C4-2B (cell line): ENCODE data around the gene TNNI3K.
"Not testable (repeated sequence)": the region's sequence is repeated elsewhere in the genome, so short reads cannot be mapped to it uniquely, and the experiment has no call there.

Experiments
- H3K27ac ChIP-seq: fragments of 450-650 bp; 2 replicates; pipeline ENCODE4 v1.5.1; 2017
- ZFX ChIP-seq: fragments of 450-650 bp; IDR thresholded peaks from 2 replicates; pipeline ENCODE4 v1.6.1; 2017
- TF ChIP-seq, protein P1 (sequence below): fragments of 450-650 bp; conservative IDR thresholded peaks from 2 replicates; pipeline ENCODE4 v1.5.1; 2017; ENCODE audit warnings: mild to moderate bottlenecking

TNNI3K gene

DNA sequence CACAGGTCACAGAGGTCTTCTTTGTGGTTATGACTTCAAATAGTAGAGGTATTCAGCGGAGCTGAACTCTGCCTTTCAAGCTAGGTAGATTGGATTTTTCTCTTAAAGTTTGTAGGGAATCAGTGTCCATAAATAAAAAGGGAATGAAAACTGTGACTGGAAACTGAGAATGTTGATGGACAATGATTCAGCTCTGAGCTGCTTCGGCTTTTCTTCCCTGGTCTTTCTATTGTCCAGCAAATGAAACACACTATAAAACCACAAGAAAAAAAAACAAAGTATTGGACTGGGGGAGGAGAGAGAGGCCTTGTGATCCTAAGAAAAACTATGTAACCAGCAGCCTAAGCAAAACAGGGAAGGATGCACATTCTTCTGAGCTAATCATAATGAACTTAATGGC, 11.1 kb downstream of the TNNI3K start:
- no peak for TF ChIP-seq ZFX
- TF ChIP-seq, protein P1, sequence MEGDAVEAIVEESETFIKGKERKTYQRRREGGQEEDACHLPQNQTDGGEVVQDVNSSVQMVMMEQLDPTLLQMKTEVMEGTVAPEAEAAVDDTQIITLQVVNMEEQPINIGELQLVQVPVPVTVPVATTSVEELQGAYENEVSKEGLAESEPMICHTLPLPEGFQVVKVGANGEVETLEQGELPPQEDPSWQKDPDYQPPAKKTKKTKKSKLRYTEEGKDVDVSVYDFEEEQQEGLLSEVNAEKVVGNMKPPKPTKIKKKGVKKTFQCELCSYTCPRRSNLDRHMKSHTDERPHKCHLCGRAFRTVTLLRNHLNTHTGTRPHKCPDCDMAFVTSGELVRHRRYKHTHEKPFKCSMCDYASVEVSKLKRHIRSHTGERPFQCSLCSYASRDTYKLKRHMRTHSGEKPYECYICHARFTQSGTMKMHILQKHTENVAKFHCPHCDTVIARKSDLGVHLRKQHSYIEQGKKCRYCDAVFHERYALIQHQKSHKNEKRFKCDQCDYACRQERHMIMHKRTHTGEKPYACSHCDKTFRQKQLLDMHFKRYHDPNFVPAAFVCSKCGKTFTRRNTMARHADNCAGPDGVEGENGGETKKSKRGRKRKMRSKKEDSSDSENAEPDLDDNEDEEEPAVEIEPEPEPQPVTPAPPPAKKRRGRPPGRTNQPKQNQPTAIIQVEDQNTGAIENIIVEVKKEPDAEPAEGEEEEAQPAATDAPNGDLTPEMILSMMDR: no peak
- no peak overlapping the region for H3K27ac ChIP-seq

DNA sequence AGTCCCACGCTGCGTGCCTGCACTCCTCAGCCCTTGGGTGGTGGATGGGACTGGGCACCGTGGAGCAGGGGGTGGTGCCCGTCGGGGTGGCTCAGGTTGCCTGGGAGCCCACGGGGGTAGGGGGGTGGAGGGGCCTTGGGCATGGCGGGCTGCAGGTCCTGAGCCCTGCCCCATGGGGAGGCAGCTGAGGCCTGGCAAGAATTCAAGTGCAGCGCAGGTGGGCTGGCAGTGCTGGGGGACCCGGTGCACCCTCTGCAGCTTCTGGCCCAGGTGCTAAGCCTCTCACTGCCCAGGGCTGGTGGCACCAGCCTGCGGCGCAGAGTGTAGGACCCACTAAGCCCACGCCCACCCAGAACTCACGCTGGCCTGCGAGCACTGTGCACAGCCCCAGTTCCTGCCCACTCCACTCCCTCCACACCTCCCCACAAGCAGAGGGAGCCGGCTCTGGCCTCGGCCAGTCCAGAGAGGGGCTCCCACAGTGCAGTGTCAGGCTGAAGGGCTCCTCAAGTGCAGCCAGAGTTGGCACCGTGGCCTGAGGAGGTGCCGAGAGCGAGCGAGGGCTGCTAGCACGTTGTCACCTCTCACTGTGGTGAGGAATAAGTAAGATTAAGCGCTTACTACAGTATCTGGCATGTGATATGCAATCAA, 12.8 kb downstream of the TNNI3K start:
- H3K27ac ChIP-seq: no peak overlapping the region
- TF ChIP-seq ZFX: no peak
- TF ChIP-seq, protein P1: no peak

DNA sequence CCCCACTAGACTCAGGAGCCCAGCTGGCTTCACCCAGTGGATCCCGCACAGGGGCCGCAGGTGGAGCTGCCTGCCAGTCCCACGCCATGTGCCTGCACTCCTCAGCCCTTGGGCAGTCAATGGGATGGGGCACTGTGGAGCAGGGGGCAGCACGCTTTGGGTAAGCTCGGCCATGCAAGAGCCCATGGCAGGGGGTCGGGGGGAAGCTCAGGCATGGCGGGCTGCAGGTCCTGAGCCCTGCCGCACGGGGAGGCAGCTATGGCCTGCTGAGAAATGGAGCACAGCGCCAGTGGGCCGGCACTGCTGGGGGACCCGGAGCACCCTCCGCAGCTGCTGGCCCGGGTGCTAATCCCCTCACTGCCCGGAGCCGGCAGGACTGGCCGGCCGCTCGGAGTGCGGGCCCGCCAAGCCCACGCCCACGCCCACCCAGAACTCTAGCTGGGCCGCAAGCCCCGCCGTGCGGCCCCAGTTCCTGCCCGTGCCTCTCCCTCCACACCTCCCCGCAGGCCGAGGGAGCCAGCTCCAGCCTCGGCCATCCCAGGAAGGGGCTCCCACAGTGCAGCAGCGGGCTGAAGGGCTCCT, 18.1 kb downstream of the TNNI3K start:
- not testable (repeated sequence) for H3K27ac ChIP-seq

DNA sequence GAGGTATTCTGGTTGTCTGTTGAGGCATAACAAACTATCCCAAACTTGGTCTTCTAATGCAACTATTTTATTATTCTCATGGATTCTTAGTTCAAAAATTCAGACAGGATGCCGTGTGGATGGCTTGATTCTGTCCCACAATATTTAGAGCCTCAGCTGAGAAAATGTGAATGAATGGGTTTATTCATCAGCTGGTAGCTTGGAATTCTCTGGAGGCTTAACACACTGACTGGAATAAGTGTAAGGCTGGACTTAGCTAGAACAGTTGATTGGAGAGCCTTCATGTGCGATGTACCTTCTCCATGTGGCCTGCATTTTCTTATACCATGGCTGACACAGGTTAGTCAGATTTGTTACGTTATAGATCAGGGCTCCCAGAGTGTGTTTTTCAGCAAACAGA, 30.8 kb downstream of the TNNI3K start:
- no peak overlapping the region for H3K27ac ChIP-seq
- TF ChIP-seq ZFX: no peak
- TF ChIP-seq, protein P1: no peak

DNA sequence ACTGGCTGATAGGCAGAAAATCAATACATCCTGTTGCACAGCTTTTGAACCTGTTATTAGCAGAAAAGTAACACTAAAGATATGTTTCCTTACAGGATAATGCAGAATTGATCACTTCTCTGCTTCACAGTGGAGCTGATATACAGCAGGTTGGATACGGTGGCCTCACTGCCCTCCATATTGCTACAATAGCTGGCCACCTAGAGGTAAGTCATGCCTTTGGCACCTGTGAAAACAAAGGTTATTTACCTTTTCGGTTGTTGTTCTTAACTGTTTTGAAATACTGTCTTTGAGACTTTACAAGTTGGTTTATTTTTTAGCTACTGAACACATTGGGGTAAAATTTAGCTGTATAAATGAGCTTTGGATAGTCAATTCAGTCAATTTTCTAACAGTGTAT, 36.3 kb downstream of the TNNI3K start:
- TF ChIP-seq, protein P1: peak; percentile 15; the same call in 1 of the 2 replicates
- no peak for TF ChIP-seq ZFX

DNA sequence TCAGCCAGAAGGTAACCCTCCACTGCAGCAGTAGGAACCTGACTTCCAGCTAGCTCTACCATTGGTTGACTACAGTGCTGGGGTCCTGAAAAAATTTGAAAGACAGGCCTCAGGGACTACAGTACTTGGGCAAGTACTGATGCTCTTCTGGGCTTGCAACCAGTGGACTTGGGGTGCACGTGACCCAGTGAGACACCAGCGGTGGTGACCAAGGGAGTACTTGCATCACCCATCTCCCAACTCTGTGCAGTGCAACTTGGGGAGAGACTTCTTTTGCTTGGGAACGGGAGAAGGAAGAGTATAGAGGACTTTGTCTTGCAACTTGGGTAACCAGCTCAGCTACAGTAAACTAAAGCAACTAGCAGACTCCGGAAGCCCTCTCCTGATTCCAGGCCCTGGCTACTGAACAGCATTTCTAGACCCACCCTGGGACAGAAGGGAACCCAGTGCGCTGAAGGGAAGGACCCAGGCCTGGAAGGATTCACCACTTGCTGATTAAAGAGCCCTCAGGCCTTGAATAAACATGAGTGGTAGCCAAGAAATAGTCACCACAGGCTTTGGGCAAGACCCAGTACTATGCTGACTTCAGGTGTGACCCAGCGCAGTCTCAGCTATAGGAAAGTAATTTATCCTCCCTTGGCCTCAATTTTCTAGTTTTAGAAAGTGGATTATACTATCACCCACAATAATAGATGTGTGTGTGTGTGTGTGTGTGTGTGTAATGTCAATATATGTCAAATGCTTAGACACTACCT, 45.6 kb downstream of the TNNI3K start:
- no peak overlapping the region for H3K27ac ChIP-seq
- TF ChIP-seq ZFX: no peak
- TF ChIP-seq, protein P1: no peak

More for the DNA sequence above, 36.3 kb downstream of the TNNI3K start:
- no peak overlapping the region for H3K27ac ChIP-seq

DNA sequence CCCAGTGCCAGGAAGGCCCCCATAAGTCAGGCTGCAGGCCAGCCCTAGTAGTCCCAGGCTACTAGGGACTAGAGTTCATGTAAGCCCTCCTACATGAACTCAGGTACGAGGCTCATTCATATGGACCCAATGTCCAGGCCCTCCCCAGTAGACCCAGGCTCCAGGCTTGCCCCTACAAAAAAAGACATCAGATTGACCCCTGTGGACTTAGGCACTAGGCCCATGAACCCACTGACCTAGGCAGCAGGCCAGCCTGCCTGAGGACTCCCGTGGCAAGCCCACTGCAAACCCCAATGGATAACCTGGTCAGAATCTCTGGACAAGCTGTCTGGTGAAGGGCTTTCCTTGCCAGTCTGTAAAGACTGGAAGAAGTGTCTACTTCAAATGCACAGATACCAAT, 51.2 kb downstream of the TNNI3K start:
- no peak overlapping the region for H3K27ac ChIP-seq
- TF ChIP-seq, protein P1: no peak
- TF ChIP-seq ZFX: no peak
